SH-SY5Y (cell line): Measurements from ENCODE around the gene TBC1D10A.

ENCODE experiments used
- GATA2 ChIP-seq: IDR thresholded peaks from 2 replicates; pipeline ENCODE4 v1.6.1; 2011; ENCODE audit warnings: mild to moderate bottlenecking, low read depth, low read length
- GATA3 ChIP-seq: IDR thresholded peaks from 2 replicates; pipeline ENCODE4 v1.6.1; 2011; ENCODE audit warnings: low read depth, mild to moderate bottlenecking, low read length, moderate library complexity

DNA sequence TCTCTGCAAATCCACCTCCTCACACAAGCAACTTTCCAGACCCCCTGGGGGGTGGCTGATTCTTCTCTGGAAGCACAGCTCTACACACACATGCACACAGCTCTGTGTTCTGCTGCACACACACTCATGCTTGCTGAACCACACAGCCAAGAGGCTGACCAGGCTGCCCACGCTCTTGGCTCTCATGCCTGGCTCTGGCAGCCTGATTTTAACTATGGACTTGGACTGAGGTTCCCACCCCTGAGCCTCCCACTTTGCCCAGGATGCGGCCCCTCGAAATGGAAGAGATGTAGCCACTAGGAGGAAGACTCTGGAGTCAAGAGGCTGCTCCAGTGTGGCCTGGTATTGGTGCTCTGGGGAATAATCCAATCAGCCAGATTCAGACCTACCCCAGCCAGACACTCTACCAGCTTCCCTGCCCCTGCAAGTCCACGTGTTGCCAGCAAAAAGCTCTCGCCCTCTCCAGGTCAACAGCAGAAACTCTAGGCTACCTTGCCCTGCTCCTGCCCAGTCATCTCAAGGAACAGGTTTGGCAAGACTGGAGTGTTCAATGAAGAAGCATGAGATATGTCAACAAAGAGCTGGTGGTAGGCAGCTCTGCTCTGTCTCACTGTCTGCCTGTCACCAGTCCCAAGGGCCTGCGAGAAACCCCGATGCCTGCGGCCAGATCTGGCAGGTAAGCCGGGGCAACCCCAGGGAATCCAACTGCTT is 28.6 kb downstream of the TBC1D10A start:
- no peak for TF ChIP-seq GATA2
- TF ChIP-seq GATA3 = no peak
